H54 (cell line): Measurements from ENCODE around the gene TOR1A.
A peak's percentile ranks its signal among the peaks of the same experiment; 100 is the strongest.
"Not testable (repeated sequence)": the region's sequence is repeated elsewhere in the genome, so short reads cannot be mapped to it uniquely, and the experiment has no call there.

Experiments used
- DNase-seq: peaks from one replicate; pipeline ENCODE4 v3.0.0; 2011; ENCODE audit warnings: low spot score, mixed read lengths; ENCODE audit not compliant: insufficient read length
- FAIRE-seq: peaks from 3 replicates; lab custom pipeline; 2011; peaks lifted over from hg19 to GRCh38; lab: Jason Lieb, UNC
- POLR2A ChIP-seq: IDR thresholded peaks from 2 replicates; pipeline ENCODE4 v1.6.1; 2011; ENCODE audit warnings: low read depth, mild to moderate bottlenecking, low read length

The TOR1A gene

DNA sequence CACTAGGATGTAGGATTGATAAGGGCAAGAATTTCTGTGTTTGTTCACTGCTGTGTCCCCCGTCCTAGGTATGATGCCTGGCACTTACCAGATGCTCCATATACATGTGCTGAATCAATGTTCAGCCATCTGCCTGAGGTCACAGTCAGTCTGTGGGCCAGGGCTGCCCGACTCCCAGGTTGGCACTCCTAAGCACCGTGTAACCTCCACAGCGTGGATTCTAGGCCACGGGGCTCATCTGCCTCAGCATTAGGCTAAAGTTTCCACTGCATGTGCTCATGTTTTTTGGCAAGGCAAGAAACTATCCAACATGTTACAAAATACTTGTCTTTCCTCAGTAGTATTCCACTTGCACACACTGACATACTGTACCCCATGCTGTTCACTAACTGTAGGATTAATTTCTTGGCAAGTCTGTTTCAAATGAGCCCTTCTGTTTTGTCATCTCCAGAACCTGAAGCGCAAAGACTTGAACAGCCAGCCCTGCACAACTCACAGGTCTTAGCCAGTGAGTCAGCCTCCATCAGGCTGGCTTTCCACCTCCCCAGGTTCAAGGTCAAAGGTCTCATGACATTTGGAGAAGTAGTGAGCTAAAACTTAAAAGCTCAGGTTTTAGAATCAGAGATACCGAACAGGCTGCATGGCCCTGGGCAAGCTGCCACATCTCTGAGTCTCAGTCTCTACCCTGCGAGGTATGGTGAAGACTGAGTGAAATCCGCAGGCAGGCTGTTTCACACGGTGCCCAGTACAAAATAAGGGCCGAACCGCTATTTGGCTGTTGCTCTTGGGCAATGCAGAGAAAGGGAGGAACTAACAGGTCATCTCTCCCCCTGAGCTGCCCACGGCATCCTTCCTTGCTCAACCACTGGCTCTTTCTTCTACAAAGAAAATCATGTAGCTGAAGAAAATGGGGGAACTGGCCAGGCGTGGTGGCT lies 7.2 kb downstream of the TOR1A start:
- no peak for TF ChIP-seq POLR2A
- FAIRE-seq (no peak), DNase-seq (no peak)

DNA sequence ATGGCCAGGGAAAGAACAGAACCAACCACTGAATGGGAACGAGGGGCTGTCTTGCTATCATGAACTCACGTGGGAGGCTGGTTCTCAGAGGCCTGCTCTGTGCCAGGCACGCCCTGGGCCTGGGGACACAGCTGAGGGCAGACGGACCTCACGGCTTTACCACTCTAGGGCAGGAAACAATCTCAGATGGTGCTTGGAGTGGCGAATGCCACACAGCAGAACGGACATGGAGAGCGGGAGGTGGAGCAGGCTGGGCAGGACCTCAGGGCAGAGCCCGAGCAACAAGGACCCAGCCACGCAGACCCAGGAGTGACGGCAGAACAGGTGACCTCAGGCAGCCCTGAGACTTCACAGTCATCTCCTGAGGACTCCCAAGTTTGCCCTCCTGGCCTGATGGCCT lies 8.7 kb downstream of the TOR1A start:
- DNase-seq = no peak
- no peak for FAIRE-seq
- no peak for TF ChIP-seq POLR2A

DNA sequence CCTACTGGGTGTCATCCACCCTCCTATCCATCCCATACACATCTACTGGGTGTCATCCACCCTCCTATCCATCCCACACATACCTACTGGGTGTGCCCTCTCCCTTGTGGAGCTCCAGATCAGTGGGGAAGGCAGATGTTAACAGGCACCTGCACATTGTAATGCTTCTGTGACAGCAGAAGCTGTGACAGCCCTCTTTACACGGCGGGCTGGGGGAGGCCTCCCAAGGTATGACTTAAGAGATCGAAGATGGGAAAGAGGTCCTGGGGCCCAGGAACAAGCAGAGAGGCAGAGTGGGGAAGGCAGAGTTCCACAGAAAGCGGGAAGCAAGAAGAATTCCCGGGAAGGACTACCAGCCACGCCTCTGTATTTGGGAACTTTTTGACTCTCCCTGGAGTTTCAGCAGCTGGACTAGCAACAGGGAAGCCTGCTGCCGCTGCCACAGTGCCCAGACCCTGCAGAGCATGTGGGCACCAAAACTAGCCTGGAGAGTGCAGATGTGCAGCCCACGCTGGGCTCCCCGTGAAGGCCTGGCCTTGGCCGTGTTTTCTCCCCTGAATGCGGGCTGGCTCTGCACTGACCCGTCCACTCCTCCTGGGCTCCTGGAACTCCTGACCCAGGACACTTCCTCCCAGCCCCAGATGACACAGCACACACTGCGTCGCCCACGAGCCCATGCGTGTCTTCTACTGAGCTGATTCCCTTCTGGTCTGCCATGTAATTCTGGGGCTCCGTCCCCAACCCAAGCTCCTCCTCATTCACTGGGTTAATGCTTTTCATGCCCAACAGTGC lies 9.3 kb downstream of the TOR1A start:
- no peak for TF ChIP-seq POLR2A
- FAIRE-seq (no peak), DNase-seq (no peak)

DNA sequence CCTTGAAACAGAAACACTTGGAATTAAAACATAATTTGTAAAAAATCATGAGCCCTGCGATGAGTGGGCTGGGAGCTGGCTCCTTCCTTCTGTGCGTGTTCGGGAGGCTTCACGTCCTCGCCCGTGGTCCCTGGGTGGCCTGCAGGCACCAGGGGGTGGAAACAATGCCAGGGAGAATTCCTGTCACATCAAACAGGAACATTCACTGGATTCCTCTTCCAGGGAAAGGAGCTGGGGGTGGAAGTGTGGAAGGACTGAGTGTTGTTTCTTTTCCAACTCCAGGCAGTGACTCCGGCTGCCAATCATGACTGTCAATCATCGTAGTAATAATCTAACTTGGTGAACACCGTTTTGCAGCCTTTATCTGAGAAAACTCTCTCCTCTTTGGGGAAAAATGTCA lies 10.3 kb downstream of the TOR1A start:
- TF ChIP-seq POLR2A = no peak
- FAIRE-seq (no peak), DNase-seq (no peak)

DNA sequence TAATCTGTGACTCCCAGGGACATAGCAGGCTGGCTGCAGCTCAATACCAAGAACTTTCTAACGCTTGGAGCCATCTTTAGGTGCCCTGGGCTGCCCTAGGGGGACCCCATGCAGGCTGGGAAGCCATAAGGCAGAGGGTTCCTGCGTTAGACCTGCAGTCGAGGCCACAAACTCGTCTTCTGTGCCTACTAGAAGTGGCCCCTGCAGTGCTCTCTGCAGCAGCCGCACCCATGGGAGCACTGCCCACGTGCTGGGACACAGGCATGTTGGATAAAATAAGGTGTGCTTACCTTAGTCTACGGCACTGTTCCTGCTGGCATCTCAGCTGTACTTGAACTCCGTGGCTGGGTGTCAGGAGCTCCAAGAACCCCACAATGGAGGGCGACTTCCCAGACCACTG lies 11.6 kb downstream of the TOR1A start:
- FAIRE-seq (no peak), DNase-seq (no peak)
- no peak for TF ChIP-seq POLR2A

DNA sequence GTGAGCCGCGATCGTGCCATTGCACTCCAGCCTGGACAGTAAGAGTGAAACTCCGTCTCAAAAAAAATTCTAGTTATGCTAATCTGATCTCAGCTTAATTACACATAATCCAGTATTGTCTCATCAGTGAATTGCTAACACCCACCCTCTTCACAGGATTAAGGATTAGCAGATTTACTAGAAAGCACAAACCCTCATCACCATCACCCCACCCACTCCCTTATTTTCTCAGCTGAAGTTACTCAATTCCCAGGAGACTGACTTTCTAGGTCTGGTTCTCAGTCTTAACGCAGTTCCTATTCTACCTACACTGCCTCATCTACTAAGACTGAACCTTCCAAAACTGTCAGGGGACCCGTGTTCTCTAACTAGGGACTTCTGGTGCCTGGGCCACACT lies 12.0 kb downstream of the TOR1A start:
- TF ChIP-seq POLR2A = no peak
- DNase-seq (no peak), FAIRE-seq (no peak)

DNA sequence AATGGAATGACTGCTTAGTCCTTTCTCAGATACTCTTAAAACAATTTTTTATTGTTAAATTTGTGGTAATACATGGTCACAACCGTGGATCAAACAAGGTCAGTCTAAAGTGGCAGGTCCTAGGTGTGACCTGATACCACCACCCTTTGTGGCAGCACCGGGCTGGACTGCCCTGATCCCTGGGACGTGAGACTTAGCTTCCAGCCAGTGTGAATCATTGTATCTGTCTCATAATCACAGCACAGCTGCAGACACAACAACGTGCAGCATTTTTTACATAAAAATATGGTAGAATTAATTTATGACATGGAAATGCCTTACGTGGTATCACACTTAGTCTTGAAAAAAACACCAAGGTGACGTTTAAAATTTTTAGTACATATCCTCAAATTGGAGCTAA lies 13.1 kb downstream of the TOR1A start:
- DNase-seq (no peak), FAIRE-seq (no peak)
- TF ChIP-seq POLR2A = no peak

DNA sequence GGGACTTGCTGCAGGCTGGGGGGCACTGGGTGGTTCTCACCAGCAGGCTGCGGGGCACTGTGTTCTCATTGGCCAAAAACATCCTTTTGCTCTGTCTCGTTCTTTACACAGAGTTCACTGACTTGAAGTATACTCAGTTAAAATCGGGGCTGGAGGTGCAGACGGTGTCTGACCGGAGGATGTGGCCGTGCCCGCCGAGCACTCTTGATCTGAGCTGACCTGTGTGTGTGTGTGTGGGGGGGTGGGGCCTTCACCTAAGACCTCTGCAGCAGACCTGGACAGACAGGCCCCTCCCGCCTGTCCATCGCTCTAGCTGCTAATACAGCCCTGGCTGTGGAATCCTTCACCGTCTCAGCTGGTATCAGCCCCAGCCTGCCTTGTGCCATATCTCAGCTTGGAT lies 13.8 kb downstream of the TOR1A start:
- TF ChIP-seq POLR2A = no peak
- DNase-seq (no peak), FAIRE-seq (no peak)

DNA sequence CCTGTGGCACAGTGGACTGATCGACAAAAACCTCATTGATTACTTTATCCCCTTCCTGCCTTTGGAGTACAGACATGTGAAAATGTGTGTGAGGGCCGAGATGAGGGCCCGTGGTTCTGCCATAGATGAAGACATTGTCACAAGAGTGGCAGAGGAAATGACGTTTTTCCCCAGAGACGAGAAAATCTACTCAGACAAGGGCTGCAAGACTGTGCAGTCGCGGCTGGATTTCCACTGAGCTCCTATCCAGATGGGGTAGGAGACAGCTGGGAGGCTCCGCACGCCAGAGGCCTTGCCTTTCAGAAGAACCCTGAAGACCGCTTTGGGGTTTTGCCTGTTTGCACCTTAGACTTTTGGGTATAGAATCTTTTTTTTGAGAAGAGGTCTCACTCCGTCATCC lies 14.6 kb downstream of the TOR1A start:
- TF ChIP-seq POLR2A = no peak
- FAIRE-seq (no peak), DNase-seq (no peak)

DNA sequence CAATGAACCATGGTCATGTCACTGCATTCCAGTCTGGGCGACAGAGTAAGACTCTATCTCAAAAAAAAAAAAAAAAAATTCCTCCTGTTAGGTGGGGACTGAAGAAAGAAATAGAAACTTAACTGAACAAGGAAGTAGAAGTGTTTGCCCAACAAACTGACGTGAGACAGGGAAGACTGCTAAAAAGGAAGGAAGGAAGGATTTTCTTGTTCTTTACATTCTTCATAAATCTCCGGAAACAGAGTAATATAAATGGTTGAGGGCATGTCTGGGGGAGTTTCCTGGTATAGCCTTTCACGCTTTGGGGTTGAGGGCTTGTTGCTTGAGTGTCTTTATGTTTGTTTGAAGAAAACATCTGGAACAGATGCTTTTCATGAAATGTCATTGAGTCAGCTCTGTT lies 17.9 kb downstream of the TOR1A start:
- DNase-seq (no peak), FAIRE-seq (no peak)
- no peak for TF ChIP-seq POLR2A

DNA sequence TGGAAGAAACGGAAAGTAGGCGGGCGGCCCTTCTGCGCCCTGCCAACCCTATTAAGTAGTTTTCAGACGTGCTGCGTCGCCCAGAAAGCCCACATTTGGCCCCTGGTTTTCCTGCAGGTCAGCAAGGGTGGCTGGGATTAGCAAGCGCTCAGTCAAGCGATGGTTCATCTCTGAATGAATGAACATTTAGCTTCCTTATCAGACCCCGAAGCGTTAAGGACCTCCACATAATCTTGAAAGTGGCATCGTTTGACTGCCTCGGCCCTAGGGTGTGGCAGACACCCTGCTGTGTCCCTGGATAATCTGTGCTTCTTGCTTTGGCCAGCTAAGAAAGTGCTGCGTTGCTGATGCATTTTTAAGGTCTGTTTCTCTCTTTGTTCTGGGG lies 20.3 kb downstream of the TOR1A start:
- DNase-seq (no peak), FAIRE-seq (no peak)
- TF ChIP-seq POLR2A = no peak

DNA sequence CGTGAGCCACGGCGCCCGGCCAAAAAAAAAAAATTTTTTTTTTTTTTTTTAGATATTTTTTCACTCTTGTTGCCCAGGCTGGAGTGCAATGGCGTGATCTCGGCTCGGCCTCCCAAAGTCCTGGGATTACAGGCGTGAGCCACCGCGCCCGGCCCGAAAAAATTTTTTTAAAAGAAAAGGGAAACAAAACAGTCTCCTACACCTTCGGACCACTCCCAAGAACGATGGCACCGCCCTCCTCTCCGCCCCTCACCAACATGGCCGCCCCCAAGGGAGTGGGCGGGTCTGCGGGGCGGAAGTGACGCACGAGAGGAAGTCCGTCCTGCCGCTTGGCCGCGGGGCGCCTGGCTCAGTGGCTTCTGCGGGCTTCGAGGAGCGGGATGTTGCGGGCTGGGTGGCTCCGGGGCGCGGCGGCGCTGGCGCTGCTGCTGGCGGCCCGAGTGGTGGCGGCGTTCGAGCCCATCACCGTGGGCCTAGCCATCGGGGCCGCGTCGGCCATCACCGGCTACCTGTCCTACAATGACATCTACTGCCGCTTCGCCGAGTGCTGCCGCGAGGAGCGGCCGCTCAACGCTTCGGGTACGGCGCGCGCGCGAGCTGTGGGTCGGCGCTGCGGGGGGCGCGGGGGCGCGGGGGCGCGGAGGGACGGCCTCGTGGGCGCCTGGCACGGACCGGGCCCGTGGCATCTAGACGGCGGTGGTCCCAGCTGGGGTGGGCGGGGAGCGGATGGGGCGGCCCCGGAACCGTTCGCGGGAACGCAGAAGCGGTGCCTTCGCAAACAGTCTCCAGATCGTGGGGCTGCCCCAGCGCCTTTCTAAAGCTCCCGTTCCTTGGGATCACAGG lies 20.9 kb downstream of the TOR1A start, which contains the start of gene TOR1B:
Gene TOR1B (plus strand): TSS at position 352 of the 843 bp plus-strand sequence. CDS start 29 bp downstream, at position 381.
- FAIRE-seq (peak; percentile 67), DNase-seq (peak; percentile 47)
- TF ChIP-seq POLR2A = peak; percentile 78

DNA sequence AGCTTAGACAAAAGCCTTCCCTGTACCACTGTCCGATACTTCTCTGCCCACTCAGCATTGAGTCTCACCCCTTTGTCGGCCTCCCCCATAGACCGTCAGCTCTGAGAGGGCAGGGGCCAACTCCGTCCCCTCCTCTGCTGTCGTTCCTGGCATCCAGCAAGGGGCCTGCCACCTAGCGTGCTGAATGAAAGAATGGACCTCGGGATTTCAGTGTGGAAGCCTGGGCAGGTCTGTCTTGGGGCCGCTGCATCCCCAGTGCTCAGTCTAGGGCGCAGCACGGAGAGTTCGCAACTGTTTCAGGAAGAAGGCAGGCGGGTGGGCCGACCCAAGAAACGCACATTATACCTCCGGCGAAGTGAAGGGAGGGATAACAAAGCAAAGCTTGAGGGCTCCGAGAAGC lies 22.4 kb downstream of the TOR1A start:
- no peak for DNase-seq
- TF ChIP-seq POLR2A = no peak
- no peak for FAIRE-seq

DNA sequence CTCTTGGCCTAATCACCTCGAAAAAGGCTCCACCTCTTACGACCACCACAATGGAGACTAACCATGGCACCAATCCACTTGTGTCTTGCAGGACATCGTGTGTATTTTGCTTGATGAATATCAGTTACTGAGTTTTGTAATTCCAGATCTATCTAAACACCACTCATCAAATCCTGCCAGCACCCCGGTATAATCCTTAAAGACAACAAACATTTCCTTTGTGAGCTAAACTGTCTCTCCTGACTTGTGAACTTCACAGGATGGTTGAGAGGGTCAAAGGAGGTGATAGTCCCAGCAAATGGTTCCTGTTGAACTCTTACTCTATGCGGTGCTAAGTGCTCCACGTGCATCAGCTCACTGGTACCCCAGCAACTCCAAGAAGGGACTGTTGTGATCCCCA lies 25.0 kb downstream of the TOR1A start:
- DNase-seq (no peak), FAIRE-seq (no peak)
- TF ChIP-seq POLR2A = no peak

DNA sequence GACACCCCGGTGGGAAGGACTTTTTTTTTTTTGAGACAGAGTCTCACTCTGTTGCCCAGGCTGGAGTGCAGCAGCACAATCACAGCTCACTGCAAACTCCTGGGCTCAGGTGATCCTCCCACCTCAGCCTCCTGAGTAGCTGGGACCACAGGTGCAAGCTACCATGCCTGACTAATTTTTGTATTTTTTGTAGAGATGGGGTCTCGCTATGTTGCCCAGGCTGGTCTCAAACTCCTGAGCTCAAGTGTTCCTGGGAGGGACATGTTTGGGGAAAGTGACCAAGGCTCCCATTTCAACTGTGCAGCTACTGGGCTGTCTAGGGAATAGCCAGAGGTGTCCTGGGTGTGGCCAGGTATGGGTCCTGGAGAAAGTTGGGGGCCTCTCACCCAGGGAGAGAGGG lies 27.9 kb downstream of the TOR1A start:
- DNase-seq, FAIRE-seq: not testable (repeated sequence)
